Mucosa of rectum (tissue), 2 donors: ENCODE results near the gene PDZRN4.

Source experiments
- H3K27ac ChIP-seq, 2 donors: one replicate each; pipeline ENCODE4 v1.7.0; 2013; ENCODE audit warnings: inconsistent platforms in 2 of 2, low read depth in 2 of 2, low read length in 2 of 2
- H3K27me3 ChIP-seq, 2 donors: one replicate each; pipeline ENCODE4 v1.7.0; 2013; ENCODE audit warnings: low read length in 2 of 2; ENCODE audit not compliant: control insufficient read depth in 2 of 2, insufficient read depth in 2 of 2
- H3K36me3 ChIP-seq, 2 donors: one replicate each; pipeline ENCODE4 v1.7.0; 2013; ENCODE audit warnings: low read length in 2 of 2; ENCODE audit not compliant: control insufficient read depth in 2 of 2, insufficient read depth in 2 of 2
- H3K4me1 ChIP-seq, 2 donors: one replicate each; pipeline ENCODE4 v1.7.0; 2013; ENCODE audit warnings: low read length in 2 of 2, mild to moderate bottlenecking in 1 of 2; ENCODE audit not compliant: control insufficient read depth in 2 of 2, insufficient read depth in 2 of 2
- H3K4me3 ChIP-seq, 2 donors: one replicate each; pipeline ENCODE4 v1.7.0; 2013; ENCODE audit warnings: low read length in 2 of 2
- H3K9ac ChIP-seq, 2 donors: one replicate each; pipeline ENCODE4 v1.7.0; 2013; ENCODE audit warnings: low read length in 2 of 2, low read depth in 1 of 2, mild to moderate bottlenecking in 1 of 2
- H3K9me3 ChIP-seq, 2 donors: one replicate each; pipeline ENCODE4 v1.7.0; 2013; ENCODE audit warnings: low read length in 2 of 2; ENCODE audit not compliant: control insufficient read depth in 2 of 2
- donor health status: healthy.
- donor health status: Normal muscosa, but diverticular disease.

The PDZRN4 gene

DNA sequence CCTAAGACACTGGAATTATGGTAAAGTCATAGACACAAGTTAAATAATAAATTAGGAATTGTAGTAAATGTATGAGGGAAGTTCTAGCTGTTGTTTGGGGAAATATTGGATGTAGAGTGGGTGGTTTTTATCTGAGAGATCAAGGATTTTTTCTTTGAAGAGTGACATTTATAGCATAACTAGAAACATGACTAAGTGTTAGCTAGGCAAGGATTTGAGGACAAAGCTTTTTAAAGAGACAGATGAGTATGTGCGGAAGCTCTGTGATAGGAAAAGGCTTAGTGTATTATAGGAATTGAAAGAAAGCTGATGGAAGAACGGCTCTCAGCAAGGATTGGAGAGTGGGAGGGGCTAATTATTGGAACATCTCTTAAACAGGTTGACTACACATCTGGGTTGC, 24.5 kb downstream of the PDZRN4 start:
- no peaks in the 10 kb centered on the region for H3K4me1 ChIP-seq
- no peak overlapping the region for H3K4me3 ChIP-seq
- no peaks in the 10 kb centered on the region for H3K27me3 ChIP-seq
- no peak overlapping the region for H3K9ac ChIP-seq
- no peaks in the 10 kb centered on the region for H3K9me3 ChIP-seq
- no peak overlapping the region for H3K27ac ChIP-seq
- H3K36me3 ChIP-seq: no peaks in the 10 kb centered on the region

DNA sequence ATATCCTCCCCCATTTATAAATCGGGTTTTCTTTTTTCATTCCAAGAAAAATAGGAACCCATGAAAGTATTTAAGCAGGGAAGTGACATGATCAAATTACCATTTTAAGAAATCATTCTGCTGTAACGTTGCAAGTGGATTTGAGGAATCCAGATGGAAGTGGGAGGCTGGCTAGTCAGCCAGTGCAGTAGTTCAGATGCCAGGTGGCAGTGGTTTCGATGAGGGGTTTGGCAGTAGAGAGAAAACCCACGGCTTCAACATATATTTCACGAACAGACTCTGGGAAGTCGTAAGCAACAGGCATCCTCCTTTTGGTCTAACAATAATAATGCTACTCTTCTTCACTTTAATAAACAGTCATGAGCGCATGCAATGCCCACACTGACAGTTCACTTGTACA, 25.0 kb downstream of the PDZRN4 start:
- Histone ChIP-seq H3K27me3 (no peaks in the 10 kb centered on the region), H3K36me3 (no peaks in the 10 kb centered on the region), H3K4me3 (no peak overlapping the region), H3K4me1 (no peaks in the 10 kb centered on the region), H3K27ac (no peak overlapping the region), H3K9me3 (no peaks in the 10 kb centered on the region), H3K9ac (no peak overlapping the region)

DNA sequence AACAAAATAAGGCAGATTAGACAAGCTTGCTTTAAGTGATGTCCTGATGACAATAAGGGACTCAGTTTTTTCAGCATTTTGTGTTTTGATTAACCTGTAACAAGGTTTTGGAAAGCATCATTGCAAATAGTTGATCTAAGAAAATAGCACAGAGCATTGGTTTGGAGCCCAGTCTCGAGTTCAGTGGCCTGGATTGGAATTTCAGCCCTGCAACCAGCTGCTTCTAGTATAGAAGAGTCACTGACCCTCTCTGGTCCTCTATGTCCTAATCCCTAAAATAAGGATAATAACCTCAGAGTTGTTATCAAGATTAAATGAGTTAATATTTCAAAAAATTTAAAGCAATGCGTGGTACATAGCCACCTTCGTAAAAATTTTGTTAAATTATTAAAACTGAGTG, 25.5 kb downstream of the PDZRN4 start:
- Histone ChIP-seq H3K36me3 (no peaks in the 10 kb centered on the region), H3K9ac (no peak overlapping the region), H3K4me1 (no peaks in the 10 kb centered on the region), H3K27me3 (no peaks in the 10 kb centered on the region), H3K4me3 (no peak overlapping the region), H3K9me3 (no peaks in the 10 kb centered on the region), H3K27ac (no peak overlapping the region)

DNA sequence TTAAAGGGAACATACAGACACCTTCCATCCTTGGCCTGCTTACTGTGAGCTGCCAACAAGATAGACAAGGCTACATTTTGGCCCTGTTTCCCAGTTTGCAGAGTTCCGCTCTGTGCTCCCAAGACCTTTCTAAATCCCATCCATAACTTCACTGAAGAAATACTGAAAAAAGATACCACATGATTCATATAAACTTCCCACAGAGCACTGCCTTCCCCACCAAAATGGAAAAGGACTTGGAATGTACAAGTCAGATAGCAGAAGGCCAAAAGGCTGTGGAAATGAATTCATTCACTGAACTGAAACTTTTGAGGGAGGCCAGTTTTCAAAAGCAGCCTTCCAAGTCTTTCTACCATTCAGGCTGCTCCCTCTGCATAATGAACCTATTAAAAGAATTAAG, 29.6 kb downstream of the PDZRN4 start:
- Histone ChIP-seq H3K27ac (no peak overlapping the region), H3K9ac (no peak overlapping the region), H3K4me3 (no peak overlapping the region), H3K4me1 (no peaks in the 10 kb centered on the region), H3K36me3 (no peaks in the 10 kb centered on the region), H3K9me3 (no peaks in the 10 kb centered on the region), H3K27me3 (no peaks in the 10 kb centered on the region)

DNA sequence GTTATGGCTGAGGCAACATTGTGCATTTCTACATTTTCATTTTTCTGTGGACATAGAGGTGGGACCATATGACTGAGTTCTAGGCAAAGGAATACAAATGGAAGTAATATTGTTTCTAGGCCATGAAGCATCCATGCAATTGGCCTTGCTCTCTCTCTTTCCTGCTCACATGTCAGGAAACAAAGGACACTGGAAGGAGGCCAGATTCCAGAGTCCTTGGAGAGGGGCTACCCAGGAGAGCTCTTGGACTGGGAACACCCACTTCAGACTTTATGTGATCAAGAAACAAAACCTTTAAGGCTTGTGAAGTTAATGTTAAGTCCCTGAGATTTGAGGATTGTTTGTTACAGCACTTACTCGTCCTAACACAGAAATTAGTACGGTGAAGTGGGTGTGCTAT, 32.8 kb downstream of the PDZRN4 start:
- H3K4me1 ChIP-seq: no peaks in the 10 kb centered on the region
- no peak overlapping the region for H3K27ac ChIP-seq
- H3K9ac ChIP-seq: no peak overlapping the region
- no peak overlapping the region for H3K4me3 ChIP-seq
- H3K36me3 ChIP-seq: no peaks in the 10 kb centered on the region
- no peaks in the 10 kb centered on the region for H3K9me3 ChIP-seq
- no peaks in the 10 kb centered on the region for H3K27me3 ChIP-seq

DNA sequence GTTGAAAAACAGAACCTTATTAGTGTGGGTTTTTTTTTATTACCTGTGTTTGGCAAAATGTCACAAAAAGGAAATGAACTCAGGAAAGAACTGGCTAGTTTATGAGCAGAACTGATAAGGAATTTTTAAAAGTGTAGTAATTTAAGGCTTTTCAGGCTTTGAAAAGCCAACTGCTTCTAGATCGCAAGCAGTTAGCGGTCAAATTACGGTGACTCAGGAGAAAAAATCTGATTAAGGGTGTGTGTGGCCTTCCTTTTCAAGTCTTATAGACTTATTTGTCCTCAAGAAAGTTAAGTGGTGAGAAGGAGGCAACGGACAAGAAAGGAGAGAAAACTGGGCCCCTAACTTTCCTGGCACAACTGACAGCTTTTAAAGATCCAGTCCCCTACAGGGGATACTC, 33.4 kb downstream of the PDZRN4 start:
- no peaks in the 10 kb centered on the region for H3K36me3 ChIP-seq
- H3K27ac ChIP-seq: no peak overlapping the region
- no peak overlapping the region for H3K4me3 ChIP-seq
- no peak overlapping the region for H3K9ac ChIP-seq
- H3K27me3 ChIP-seq: no peaks in the 10 kb centered on the region
- H3K4me1 ChIP-seq: no peaks in the 10 kb centered on the region
- H3K9me3 ChIP-seq: no peaks in the 10 kb centered on the region

DNA sequence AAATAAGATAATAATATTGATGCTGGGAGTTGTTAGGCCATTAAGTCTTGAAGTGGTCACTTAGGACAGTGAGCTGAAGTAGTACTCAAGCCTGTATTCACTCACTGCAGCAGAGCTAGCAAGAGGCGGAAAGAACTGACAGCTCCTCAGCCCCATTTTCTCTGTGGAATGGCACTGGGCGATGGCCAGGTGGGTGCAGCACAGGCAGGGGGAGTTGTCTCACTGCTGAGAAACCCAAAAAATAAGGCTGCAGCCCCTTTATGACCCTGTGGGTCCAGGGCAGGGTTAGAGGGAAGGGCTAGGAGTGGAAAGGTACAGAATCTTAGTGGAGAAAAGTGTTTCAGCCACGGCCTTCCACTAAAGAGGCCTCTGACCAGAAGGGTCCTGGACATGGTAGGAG, 35.5 kb downstream of the PDZRN4 start:
- H3K4me3 ChIP-seq: no peak overlapping the region
- no peak overlapping the region for H3K9ac ChIP-seq
- H3K27me3 ChIP-seq: no peaks in the 10 kb centered on the region
- no peaks in the 10 kb centered on the region for H3K4me1 ChIP-seq
- H3K27ac ChIP-seq: no peak overlapping the region
- no peaks in the 10 kb centered on the region for H3K9me3 ChIP-seq
- H3K36me3 ChIP-seq: no peaks in the 10 kb centered on the region

DNA sequence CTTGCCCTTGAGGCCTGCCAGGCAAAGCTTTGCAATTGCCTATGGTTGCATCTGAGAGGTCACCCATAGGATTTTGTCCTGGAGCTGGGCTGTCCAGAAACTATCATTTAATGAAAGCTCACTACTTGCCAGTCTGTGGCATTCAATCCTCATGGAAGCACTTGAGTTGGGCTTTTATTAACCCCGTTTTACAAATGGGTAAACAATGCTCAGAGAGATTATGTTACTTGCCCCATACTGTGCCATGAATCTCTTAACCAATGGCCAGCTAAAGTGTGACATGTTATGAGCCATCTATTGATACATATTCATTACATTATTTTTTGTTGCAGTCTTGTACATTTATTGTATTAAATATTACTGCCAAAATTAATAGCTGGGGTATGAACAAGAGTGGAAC, 35.9 kb downstream of the PDZRN4 start:
- H3K9me3 ChIP-seq: no peaks in the 10 kb centered on the region
- no peak overlapping the region for H3K9ac ChIP-seq
- H3K27me3 ChIP-seq: no peaks in the 10 kb centered on the region
- no peak overlapping the region for H3K4me3 ChIP-seq
- H3K27ac ChIP-seq: no peak overlapping the region
- no peaks in the 10 kb centered on the region for H3K36me3 ChIP-seq
- H3K4me1 ChIP-seq: no peaks in the 10 kb centered on the region

DNA sequence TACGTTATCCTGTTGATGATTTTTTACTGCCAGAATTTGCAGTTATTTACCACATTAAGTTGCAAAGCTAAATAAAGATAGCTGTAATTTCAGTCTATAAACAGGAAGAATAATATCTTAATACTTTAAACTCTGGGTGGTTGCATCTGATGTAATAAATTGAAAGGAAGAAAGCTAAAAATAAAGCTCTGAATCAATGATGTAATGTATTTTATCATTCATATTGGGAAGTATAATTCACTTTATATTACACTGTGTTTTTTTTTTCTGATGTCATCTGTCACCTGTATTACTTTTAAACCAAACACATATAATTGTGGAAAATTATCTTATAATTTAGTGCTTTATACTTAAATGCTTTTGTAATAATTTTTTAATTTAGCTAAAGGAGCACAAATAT, 37.1 kb downstream of the PDZRN4 start:
- H3K36me3 ChIP-seq: no peaks in the 10 kb centered on the region
- no peaks in the 10 kb centered on the region for H3K4me1 ChIP-seq
- H3K4me3 ChIP-seq: no peak overlapping the region
- H3K27ac ChIP-seq: no peak overlapping the region
- H3K9me3 ChIP-seq: no peaks in the 10 kb centered on the region
- no peak overlapping the region for H3K9ac ChIP-seq
- H3K27me3 ChIP-seq: no peaks in the 10 kb centered on the region

DNA sequence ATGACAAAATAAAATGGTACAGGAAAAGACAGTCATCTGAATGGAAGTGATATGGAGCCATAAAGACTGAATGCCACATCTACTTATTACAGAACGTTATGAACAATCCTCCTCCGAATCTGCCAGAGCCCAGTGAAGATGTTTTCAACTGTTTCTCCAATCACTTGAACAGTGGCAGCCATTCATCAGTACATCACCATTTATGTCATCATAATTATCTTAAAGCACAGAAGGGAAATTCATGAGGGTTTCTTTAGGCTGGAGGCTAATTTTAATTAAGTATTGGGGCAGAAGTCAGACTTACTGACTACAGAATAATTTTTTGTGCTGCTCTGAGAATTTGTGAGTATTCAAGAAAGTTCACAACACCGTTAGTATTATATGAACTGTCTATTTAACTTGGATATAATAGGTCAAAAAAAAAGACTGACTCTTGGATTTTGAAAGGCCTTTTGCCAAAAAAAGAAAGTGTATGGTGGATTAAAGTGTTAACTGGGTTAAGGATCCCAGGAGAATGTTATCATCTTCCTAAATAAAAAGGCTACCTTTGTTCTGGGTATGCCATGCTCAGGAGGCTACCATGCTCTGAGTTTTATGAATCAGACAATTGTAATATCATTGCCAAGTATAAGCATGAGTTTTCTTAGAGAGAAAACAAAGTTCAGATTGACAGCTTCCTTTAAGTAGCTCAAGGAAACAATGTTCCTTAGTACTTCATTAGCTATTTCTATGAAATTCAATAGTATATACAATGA, 40.1 kb downstream of the PDZRN4 start:
- H3K4me1 ChIP-seq: no peaks in the 10 kb centered on the region
- H3K27ac ChIP-seq: no peak overlapping the region
- H3K27me3 ChIP-seq: no peaks in the 10 kb centered on the region
- H3K36me3 ChIP-seq: no peaks in the 10 kb centered on the region
- no peaks in the 10 kb centered on the region for H3K9me3 ChIP-seq
- H3K9ac ChIP-seq: no peak overlapping the region
- no peak overlapping the region for H3K4me3 ChIP-seq

DNA sequence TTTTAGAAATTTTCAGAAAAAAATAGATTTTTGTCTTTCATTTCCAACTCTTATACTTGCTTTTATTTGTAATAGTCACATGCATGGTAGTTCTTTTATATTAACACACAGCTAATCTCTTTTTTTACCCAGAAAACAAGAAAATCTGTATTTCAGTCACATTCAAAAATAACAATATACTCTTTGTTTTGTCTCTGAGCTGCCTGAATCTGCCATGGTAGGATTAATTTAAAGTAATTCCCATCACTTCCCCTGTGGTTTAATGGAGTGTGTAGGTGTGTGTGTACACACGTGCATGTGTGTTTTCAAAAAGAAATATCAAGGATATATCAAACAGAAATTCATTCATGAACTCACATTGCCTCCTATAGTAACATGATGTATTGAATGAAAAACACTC, 42.6 kb downstream of the PDZRN4 start:
- Histone ChIP-seq H3K36me3 (no peaks in the 10 kb centered on the region), H3K4me3 (no peak overlapping the region), H3K4me1 (no peaks in the 10 kb centered on the region), H3K9me3 (no peaks in the 10 kb centered on the region), H3K27ac (no peak overlapping the region), H3K9ac (no peak overlapping the region), H3K27me3 (no peaks in the 10 kb centered on the region)
